ENCODE results near the gene GJB3.

GJB3 gene

DNA sequence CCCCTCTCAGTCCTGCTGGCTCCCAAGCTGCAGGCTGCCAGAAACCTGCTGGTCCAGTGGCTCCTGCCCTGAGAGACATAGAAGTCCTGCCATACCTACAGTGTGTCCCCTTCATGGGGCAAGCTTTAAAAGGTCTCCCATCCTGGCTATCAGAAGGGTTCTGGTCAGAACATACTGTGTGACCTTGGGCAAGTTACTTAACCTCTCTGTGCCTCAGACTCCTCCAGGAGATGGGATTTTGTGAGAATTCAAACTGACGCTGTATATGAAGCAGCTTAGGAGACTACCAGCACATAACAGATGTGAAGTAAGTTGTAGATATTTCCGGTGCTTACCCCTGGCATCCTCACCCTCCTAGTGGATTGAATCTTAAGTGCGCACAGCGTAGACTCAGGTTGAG is 34.9 kb upstream of the GJB3 start:
- Histone ChIP-seq H3K36me3 (ENCODE audit: control insufficient read depth, insufficient read depth, low read length) (no peaks in the 10 kb centered on the region), H3K4me1 (ENCODE audit: control insufficient read depth, insufficient read depth, low read length) (no peaks in the 10 kb centered on the region), H3K27ac (ENCODE audit: insufficient read depth, low read depth, low read length, poor library complexity, severe bottlenecking) (no peak overlapping the region), H3K4me3 (ENCODE audit: insufficient read depth, low read depth, low read length) (no peak overlapping the region), H3K27me3 (ENCODE audit: control insufficient read depth, insufficient read depth, low read length, poor library complexity, severe bottlenecking) (peaks cover 6% of the 10 kb centered on the region), H3K9me3 (ENCODE audit: control insufficient read depth, low read length) (no peaks in the 10 kb centered on the region)
- WGBS, 2 experiments = 95 to 97% methylated on average over 4 of the region's 4 CpGs

DNA sequence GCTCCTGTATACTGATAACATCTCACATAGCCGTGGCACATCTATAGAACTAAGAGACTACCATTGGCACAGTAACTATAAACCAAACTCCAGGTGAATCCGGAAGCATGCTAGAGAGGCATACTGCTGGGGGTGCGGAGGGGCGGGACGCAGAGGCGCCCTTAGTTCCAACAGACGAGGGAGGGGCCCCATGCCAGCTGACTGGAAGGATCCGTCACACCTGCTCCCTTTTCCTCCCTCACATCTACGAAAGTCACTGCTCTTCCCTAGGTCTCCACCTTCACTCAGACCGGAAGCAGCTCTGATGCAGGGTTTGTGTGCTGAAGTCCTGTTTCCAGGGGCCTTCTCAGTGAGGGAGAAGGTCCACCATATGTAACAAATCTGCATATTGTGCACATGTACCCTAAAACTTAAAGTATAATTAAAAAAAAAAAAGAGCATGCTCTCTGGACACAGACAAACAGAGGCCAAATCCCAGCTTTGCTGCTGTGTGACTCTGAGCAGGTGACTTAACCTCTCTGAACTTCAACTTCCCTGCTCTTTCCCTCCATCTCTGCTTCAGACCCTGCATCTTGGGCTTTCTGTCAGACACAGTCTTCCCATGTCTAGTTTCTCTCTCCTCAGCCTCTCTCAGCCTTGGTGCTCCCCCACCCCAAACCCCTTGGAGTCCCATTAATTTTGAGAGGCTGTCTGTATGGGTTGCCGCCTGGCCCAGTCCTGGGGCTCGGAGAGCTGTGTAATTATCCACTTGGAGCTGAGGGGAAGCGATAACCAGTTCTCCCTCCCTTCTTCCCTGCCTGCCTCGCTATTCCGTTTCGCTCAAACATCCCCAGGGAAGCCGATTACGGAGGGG is 34.0 kb upstream of the GJB3 start:
- H3K27ac ChIP-seq (ENCODE audit: insufficient read depth, low read depth, low read length, poor library complexity, severe bottlenecking) = no peak overlapping the region
- WGBS, 2 experiments = 89 to 91% methylated on average over 14 to 18 of the region's 18 CpGs
- no peaks in the 10 kb centered on the region for H3K4me1 ChIP-seq (ENCODE audit: control insufficient read depth, insufficient read depth, low read length)
- H3K4me3 ChIP-seq (ENCODE audit: insufficient read depth, low read depth, low read length) = no peak overlapping the region
- no peaks in the 10 kb centered on the region for H3K9me3 ChIP-seq (ENCODE audit: control insufficient read depth, low read length)
- H3K27me3 ChIP-seq (ENCODE audit: control insufficient read depth, insufficient read depth, low read length, poor library complexity, severe bottlenecking) = peaks cover 5% of the 10 kb centered on the region
- no peaks in the 10 kb centered on the region for H3K36me3 ChIP-seq (ENCODE audit: control insufficient read depth, insufficient read depth, low read length)

DNA sequence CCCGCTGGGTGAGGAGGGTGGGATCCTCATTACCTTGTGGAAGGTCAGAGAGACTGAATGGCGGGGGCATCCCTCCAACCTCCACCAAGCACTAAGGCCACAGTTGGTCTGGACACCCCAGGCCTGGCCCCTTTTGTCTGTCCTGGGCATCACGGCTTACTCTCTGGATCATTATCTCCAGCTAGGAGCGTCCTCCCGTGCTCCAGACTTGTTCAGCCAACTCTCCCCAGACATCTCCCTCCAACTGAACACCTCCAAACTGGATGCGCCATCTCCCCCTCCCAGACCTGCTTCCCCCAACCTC is 33.4 kb upstream of the GJB3 start:
- Histone ChIP-seq H3K4me3 (ENCODE audit: insufficient read depth, low read depth, low read length) (no peak overlapping the region), H3K27me3 (ENCODE audit: control insufficient read depth, insufficient read depth, low read length, poor library complexity, severe bottlenecking) (no peaks in the 10 kb centered on the region), H3K9me3 (ENCODE audit: control insufficient read depth, low read length) (no peaks in the 10 kb centered on the region), H3K4me1 (ENCODE audit: control insufficient read depth, insufficient read depth, low read length) (no peaks in the 10 kb centered on the region), H3K36me3 (ENCODE audit: control insufficient read depth, insufficient read depth, low read length) (no peaks in the 10 kb centered on the region), H3K27ac (ENCODE audit: insufficient read depth, low read depth, low read length, poor library complexity, severe bottlenecking) (no peak overlapping the region)
- 89 to 90% methylated on average over 6 of the region's 6 CpGs for WGBS, 2 experiments

DNA sequence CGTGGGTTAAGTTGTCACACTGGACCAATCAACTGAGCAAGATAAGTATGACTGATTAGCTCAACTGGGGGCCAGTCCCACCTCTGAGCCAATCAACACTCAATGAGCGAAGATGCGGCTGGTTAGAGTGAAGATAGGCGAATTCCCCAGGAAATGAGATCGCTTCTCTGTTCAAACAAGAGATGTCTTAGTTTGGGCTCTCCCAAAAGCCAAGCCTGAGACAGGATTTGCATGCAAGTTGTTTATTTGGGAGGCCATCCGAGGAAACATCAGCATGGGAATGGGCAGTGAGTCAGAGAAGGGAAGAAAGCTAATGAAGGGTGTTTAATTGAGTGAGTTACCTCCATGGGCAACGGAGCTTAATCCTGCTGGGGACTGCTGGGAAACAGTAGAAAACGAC is 31.0 kb upstream of the GJB3 start:
- no peaks in the 10 kb centered on the region for H3K36me3 ChIP-seq (ENCODE audit: control insufficient read depth, insufficient read depth, low read length)
- H3K27me3 ChIP-seq (ENCODE audit: control insufficient read depth, insufficient read depth, low read length, poor library complexity, severe bottlenecking) = no peaks in the 10 kb centered on the region
- WGBS, 2 experiments = 64 to 66% methylated on average over 8 of the region's 8 CpGs
- no peaks in the 10 kb centered on the region for H3K9me3 ChIP-seq (ENCODE audit: control insufficient read depth, low read length)
- no peak overlapping the region for H3K27ac ChIP-seq (ENCODE audit: insufficient read depth, low read depth, low read length, poor library complexity, severe bottlenecking)
- H3K4me3 ChIP-seq (ENCODE audit: insufficient read depth, low read depth, low read length) = no peak overlapping the region
- no peaks in the 10 kb centered on the region for H3K4me1 ChIP-seq (ENCODE audit: control insufficient read depth, insufficient read depth, low read length)

DNA sequence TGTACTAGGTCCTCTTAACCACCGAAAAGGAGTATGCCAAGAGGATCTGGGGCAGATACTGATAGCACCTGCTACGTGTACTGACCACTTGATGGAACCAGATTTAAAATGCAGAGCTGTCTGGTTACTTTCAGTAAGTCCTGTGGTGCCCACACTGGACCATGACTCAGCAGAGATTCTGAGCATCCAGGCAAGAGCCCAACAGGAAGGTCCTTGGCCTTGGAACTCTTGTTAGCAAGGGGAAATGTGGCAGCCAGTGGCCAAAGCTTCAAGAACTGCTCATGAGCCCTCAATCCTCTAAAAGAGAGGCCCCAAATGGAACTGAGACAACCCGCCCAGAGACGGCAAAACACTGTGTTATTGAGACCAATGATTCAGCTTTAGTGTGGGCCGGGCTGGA is 30.4 kb upstream of the GJB3 start:
- Histone ChIP-seq H3K4me3 (ENCODE audit: insufficient read depth, low read depth, low read length) (no peak overlapping the region), H3K9me3 (ENCODE audit: control insufficient read depth, low read length) (no peaks in the 10 kb centered on the region), H3K27me3 (ENCODE audit: control insufficient read depth, insufficient read depth, low read length, poor library complexity, severe bottlenecking) (no peaks in the 10 kb centered on the region), H3K4me1 (ENCODE audit: control insufficient read depth, insufficient read depth, low read length) (no peaks in the 10 kb centered on the region), H3K36me3 (ENCODE audit: control insufficient read depth, insufficient read depth, low read length) (no peaks in the 10 kb centered on the region), H3K27ac (ENCODE audit: insufficient read depth, low read depth, low read length, poor library complexity, severe bottlenecking) (no peak overlapping the region)
- WGBS, 2 experiments = 95% methylated on average over 5 of the region's 5 CpGs

DNA sequence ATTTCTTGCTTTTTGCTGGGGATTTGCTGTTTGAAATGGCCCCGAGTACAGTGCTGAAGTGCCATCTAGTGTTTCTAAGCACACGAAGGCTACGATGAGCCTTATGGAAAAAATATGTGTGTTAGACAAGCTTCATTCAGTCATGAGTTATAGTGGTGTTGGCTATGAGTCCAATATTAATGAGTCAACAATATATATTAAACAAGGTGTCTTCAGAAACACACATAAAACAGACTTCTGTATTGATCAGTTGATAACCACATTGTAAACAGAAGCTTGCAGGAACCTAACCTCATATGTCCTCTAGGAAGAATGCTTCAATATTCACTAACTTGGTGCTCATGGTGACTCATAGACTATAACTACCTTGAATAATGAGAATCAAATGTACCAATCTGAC is 27.9 kb upstream of the GJB3 start:
- Histone ChIP-seq H3K4me3 (ENCODE audit: insufficient read depth, low read depth, low read length) (no peak overlapping the region), H3K36me3 (ENCODE audit: control insufficient read depth, insufficient read depth, low read length) (no peaks in the 10 kb centered on the region)
- 90 to 92% methylated on average over 3 of the region's 3 CpGs for WGBS, 2 experiments

DNA sequence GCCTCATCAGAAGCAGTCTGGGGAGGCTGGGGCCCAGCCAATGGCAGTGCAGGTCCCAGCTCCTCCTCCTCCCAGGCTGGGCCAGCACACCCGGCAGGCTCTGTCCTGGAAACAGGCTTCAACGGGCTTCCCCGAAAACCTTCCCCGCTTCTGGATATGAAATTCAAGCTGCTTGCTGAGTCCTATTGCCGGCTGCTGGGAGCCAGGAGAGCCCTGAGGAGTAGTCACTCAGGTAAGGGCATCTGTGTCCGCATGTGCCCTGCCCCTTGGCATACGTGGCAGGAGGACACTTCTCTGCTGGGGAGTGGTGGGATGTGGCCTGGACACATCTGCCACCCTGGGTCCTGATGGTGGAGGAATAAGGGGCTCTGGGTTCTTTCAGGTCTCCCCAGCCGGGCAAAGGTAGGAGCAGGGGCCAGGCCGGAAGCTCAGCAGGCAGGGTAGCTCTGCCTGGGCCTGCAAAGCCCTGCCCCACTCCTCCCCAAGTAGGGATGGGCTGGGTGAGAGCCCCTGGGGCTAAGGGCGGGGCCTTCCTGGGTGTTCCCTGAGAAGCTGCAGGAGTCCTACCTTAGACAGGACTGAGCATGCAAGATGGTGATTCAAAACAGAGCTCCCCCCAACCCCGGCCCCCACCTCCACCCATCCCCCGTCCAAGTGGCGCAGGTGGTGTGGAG is 25.9 kb upstream of the GJB3 start, which contains the start of gene GJB5:
Gene GJB5, plus strand, starts transcription at position 84 of the 674 bp plus-strand sequence. CDS start 2,284 bp downstream, outside the sequence.
- Histone ChIP-seq H3K4me3 (ENCODE audit: insufficient read depth, low read depth, low read length) (no peak within 1 kb of the TSS), H3K36me3 (ENCODE audit: control insufficient read depth, insufficient read depth, low read length) (no peaks in the 10 kb centered on the region), H3K9me3 (ENCODE audit: control insufficient read depth, low read length) (no peaks in the 10 kb centered on the region), H3K27me3 (ENCODE audit: control insufficient read depth, insufficient read depth, low read length, poor library complexity, severe bottlenecking) (no peaks in the 10 kb centered on the region), H3K4me1 (ENCODE audit: control insufficient read depth, insufficient read depth, low read length) (no peaks in the 10 kb centered on the region), H3K27ac (ENCODE audit: insufficient read depth, low read depth, low read length, poor library complexity, severe bottlenecking) (no peak within 1 kb of the TSS)
- 87 to 91% methylated on average over 11 to 13 of the region's 13 CpGs for WGBS, 2 experiments

More for the DNA sequence above, 27.9 kb upstream of the GJB3 start:
- H3K9me3 ChIP-seq (ENCODE audit: control insufficient read depth, low read length) = no peaks in the 10 kb centered on the region
- no peaks in the 10 kb centered on the region for H3K27me3 ChIP-seq (ENCODE audit: control insufficient read depth, insufficient read depth, low read length, poor library complexity, severe bottlenecking)
- no peak overlapping the region for H3K27ac ChIP-seq (ENCODE audit: insufficient read depth, low read depth, low read length, poor library complexity, severe bottlenecking)
- no peaks in the 10 kb centered on the region for H3K4me1 ChIP-seq (ENCODE audit: control insufficient read depth, insufficient read depth, low read length)

DNA sequence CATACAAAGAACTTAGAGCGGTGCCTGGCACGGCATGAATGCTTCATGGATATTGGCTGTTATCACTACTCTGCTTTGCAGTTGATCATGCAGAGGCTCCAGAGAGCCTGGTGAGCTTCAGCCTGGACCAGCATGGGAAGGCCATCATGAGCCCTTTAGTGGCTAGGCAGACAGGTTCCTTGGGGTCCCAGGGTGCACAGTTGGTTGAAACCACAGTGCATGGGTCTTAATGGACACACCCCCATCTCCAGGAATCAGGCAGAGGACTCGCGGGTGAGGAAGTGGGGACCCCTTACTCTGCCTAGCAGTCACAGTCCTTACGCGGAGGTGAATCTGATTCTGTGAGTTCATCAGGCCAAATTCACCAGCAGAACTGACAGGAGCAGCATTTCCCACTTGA is 25.1 kb upstream of the GJB3 start:
- H3K9me3 ChIP-seq (ENCODE audit: control insufficient read depth, low read length) = no peaks in the 10 kb centered on the region
- H3K27me3 ChIP-seq (ENCODE audit: control insufficient read depth, insufficient read depth, low read length, poor library complexity, severe bottlenecking) = no peaks in the 10 kb centered on the region
- H3K4me1 ChIP-seq (ENCODE audit: control insufficient read depth, insufficient read depth, low read length) = no peaks in the 10 kb centered on the region
- WGBS, 2 experiments = 94 to 96% methylated on average over 6 of the region's 6 CpGs
- H3K27ac ChIP-seq (ENCODE audit: insufficient read depth, low read depth, low read length, poor library complexity, severe bottlenecking) = no peak overlapping the region
- no peak overlapping the region for H3K4me3 ChIP-seq (ENCODE audit: insufficient read depth, low read depth, low read length)
- no peaks in the 10 kb centered on the region for H3K36me3 ChIP-seq (ENCODE audit: control insufficient read depth, insufficient read depth, low read length)

DNA sequence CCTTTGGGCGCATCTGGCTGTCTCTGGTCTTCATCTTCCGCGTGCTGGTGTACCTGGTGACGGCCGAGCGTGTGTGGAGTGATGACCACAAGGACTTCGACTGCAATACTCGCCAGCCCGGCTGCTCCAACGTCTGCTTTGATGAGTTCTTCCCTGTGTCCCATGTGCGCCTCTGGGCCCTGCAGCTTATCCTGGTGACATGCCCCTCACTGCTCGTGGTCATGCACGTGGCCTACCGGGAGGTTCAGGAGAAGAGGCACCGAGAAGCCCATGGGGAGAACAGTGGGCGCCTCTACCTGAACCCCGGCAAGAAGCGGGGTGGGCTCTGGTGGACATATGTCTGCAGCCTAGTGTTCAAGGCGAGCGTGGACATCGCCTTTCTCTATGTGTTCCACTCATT is 23.6 kb upstream of the GJB3 start:
- Histone ChIP-seq H3K4me1 (ENCODE audit: control insufficient read depth, insufficient read depth, low read length) (no peaks in the 10 kb centered on the region), H3K27me3 (ENCODE audit: control insufficient read depth, insufficient read depth, low read length, poor library complexity, severe bottlenecking) (no peaks in the 10 kb centered on the region), H3K4me3 (ENCODE audit: insufficient read depth, low read depth, low read length) (no peak overlapping the region), H3K27ac (ENCODE audit: insufficient read depth, low read depth, low read length, poor library complexity, severe bottlenecking) (no peak overlapping the region), H3K36me3 (ENCODE audit: control insufficient read depth, insufficient read depth, low read length) (no peaks in the 10 kb centered on the region), H3K9me3 (ENCODE audit: control insufficient read depth, low read length) (no peaks in the 10 kb centered on the region)
- 94 to 95% methylated on average over 21 of the region's 21 CpGs for WGBS, 2 experiments

DNA sequence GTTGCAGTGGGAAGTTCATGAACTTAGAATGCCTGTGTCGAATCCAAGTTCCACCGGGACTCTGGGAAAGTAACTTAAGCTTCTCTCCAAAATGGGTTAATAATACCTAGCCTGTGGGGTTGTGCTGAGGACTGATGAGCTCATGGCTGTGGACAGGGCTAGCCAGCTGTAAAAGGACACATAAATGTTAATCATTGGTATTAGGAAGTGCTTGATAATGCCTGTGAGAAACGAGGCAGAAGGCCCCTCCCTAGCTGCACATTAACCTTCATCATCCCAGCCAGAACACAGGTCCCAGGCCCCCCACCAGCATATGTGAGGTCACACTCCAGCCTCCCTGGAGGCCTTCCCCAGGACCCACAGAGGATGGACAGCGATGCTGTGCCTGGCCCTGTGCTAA is 22.3 kb upstream of the GJB3 start:
- H3K27ac ChIP-seq (ENCODE audit: insufficient read depth, low read depth, low read length, poor library complexity, severe bottlenecking) = no peak overlapping the region
- no peaks in the 10 kb centered on the region for H3K36me3 ChIP-seq (ENCODE audit: control insufficient read depth, insufficient read depth, low read length)
- 89 to 92% methylated on average over 4 of the region's 4 CpGs for WGBS, 2 experiments
- no peaks in the 10 kb centered on the region for H3K9me3 ChIP-seq (ENCODE audit: control insufficient read depth, low read length)
- no peaks in the 10 kb centered on the region for H3K27me3 ChIP-seq (ENCODE audit: control insufficient read depth, insufficient read depth, low read length, poor library complexity, severe bottlenecking)
- H3K4me1 ChIP-seq (ENCODE audit: control insufficient read depth, insufficient read depth, low read length) = no peaks in the 10 kb centered on the region
- no peak overlapping the region for H3K4me3 ChIP-seq (ENCODE audit: insufficient read depth, low read depth, low read length)

All from ectodermal cell (in vitro differentiated cells).